Measurements from ENCODE around the gene RFNG.

RFNG gene

DNA sequence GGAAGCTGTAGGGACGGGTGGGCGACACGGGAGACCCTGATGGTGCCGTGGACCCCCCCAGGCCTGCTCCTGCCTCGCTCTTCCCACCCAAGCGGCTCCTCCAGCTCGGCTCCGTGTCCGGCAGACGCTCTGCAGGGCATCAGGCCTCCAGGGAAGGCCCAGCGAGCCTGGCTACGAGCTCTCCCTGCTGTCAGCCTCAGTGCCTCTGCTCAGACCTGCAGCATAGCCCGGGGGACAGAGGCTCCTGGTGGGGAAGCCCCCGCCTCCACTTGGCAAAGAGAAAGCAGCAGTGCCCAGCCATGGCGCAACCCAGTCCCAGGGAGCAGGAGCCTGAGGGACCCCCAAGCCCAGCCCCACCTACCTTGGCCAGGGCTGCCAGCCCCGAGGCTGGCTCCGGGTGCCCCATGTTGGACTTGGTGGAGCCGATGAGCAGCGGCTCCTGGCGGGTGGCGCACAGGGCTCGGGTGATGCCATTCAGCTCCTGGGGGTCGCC, 40.5 kb upstream of the RFNG start:
- TF ChIP-seq CTCF (conservative IDR thresholded peaks at IDR 0.05), result no peak
- H3K27ac ChIP-seq, result peak overlapping the region; percentile 99; the same call in 1 of the 2 replicates

GRCh38 chr17:82091264-82092066, 39.9 kb upstream of the RFNG start:
- peak overlapping the region; percentile 99; the same call in 1 of the 2 replicates for H3K27ac ChIP-seq

GRCh38 chr17:82090549-82091263, 39.1 kb upstream of the RFNG start:
- H3K27ac ChIP-seq, result peak overlapping the region; percentile 99
- TF ChIP-seq CTCF (conservative IDR thresholded peaks at IDR 0.05), result no peak

More at GRCh38 chr17:82091264-82092066, 39.9 kb upstream of the RFNG start:
- TF ChIP-seq CTCF (conservative IDR thresholded peaks at IDR 0.05), result no peak

GRCh38 chr17:82089723-82090548, 38.3 kb upstream of the RFNG start:
- no peak for TF ChIP-seq CTCF (conservative IDR thresholded peaks at IDR 0.05)
- H3K27ac ChIP-seq, result peak overlapping the region; percentile 99

GRCh38 chr17:82088838-82089722, 37.5 kb upstream of the RFNG start:
- TF ChIP-seq CTCF (conservative IDR thresholded peaks at IDR 0.05), result no peak
- peak overlapping the region; percentile 99 for H3K27ac ChIP-seq

- H3K27ac ChIP-seq, result peak overlapping the region; percentile 99; the same call in 1 of the 2 replicates
- no peak for TF ChIP-seq CTCF (conservative IDR thresholded peaks at IDR 0.05)
These were observed 36.6 kb upstream of the RFNG start for GRCh38 chr17:82087961-82088837.
